ENCODE measurements around the gene RPP25L.
A peak's percentile ranks its signal among the peaks of the same experiment; 100 is the strongest.

The RPP25L gene

GRCh38 chr9:34653151-34654072 is 41.5 kb upstream of the RPP25L start:
- no peak overlapping the region for H3K4me3 ChIP-seq (ENCODE audit: low read length)
- DNase-seq (ENCODE audit: low read depth): no peak
- TF ChIP-seq, protein P1, sequence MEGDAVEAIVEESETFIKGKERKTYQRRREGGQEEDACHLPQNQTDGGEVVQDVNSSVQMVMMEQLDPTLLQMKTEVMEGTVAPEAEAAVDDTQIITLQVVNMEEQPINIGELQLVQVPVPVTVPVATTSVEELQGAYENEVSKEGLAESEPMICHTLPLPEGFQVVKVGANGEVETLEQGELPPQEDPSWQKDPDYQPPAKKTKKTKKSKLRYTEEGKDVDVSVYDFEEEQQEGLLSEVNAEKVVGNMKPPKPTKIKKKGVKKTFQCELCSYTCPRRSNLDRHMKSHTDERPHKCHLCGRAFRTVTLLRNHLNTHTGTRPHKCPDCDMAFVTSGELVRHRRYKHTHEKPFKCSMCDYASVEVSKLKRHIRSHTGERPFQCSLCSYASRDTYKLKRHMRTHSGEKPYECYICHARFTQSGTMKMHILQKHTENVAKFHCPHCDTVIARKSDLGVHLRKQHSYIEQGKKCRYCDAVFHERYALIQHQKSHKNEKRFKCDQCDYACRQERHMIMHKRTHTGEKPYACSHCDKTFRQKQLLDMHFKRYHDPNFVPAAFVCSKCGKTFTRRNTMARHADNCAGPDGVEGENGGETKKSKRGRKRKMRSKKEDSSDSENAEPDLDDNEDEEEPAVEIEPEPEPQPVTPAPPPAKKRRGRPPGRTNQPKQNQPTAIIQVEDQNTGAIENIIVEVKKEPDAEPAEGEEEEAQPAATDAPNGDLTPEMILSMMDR (IDR thresholded peaks at IDR 0.05; ENCODE audit: insufficient read depth, low read depth, low read length, missing control alignments): no peak

DNA sequence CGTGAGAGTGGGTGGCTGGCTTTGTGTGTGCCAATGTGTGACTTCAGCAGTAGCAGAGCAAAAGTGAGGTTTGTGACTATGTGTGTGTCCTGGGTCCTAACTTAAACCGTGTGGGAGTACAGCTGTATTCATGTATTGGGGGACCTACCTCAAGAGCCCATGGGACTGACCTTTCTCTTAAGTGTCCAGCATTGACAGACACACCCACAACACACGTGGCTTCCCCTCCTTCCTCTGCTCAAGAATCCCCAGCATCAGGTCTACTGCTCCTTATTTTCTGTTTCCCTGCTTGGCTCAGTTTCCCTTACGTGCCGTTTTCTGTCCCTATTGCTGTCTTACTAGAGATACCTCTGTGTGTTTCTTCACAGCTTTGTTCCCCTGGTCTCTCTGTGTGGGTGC is 40.7 kb upstream of the RPP25L start:
- H3K4me3 ChIP-seq (ENCODE audit: low read length): no peak overlapping the region
- DNase-seq (ENCODE audit: low read depth): no peak
- TF ChIP-seq, protein P1 (IDR thresholded peaks at IDR 0.05; ENCODE audit: insufficient read depth, low read depth, low read length, missing control alignments): no peak

GRCh38 chr9:34651876-34652601 is 40.1 kb upstream of the RPP25L start, which contains the start of gene IL11RA:
Gene IL11RA, plus strand, starts transcription at chr9:34652185. Its CDS starts 3,033 bp downstream, at chr9:34655218.
- TF ChIP-seq, protein P1 (IDR thresholded peaks at IDR 0.05; ENCODE audit: insufficient read depth, low read depth, low read length, missing control alignments): no peak
- peak within 1 kb of the TSS; percentile 3 for H3K4me3 ChIP-seq (ENCODE audit: low read length)
- peak; percentile 85 for DNase-seq (ENCODE audit: low read depth)

DNA sequence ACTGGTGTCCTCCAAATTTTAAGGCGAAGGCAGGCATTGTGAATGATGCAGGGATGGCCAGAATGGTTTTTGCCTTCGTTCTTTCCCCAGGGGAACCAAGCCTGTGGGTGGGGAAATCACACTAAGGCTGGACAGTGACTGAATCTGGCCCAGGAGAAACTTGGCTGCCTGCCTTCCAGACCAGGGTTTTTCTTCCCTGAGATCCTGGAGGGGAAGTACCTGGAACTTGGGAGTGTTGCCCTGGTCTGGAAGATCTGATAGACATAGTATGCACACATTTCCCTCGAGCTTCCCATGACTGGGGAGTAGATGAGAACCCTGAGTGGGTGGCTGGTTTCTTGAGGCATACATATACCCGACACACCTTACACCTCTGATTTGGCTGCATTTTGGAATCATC is 39.4 kb upstream of the RPP25L start:
- no peak for DNase-seq (ENCODE audit: low read depth)
- H3K4me3 ChIP-seq (ENCODE audit: low read length): no peak overlapping the region
- TF ChIP-seq, protein P1 (IDR thresholded peaks at IDR 0.05; ENCODE audit: insufficient read depth, low read depth, low read length, missing control alignments): no peak

DNA sequence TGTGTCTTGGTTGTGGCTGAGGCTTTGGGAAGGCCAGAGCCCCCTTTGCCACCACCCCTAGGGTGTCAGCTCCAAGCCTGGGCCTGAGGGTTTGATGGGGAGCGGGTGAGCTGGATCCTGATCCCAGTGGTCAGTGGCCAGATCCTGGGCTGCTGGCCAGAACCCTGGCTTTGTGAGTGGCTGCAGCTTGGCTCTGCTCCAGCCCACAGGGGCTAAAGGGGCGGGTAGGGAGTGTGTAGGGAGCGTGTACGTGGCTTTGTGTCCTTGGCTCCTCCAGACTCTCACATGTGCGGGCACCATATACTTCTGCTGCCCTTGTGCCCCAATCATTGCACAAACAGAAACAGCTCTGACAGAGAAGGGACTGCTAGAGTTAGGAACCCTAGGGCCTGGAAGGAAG is 38.9 kb upstream of the RPP25L start:
- no peak for DNase-seq (ENCODE audit: low read depth)
- TF ChIP-seq, protein P1 (IDR thresholded peaks at IDR 0.05; ENCODE audit: insufficient read depth, low read depth, low read length, missing control alignments): no peak
- H3K4me3 ChIP-seq (ENCODE audit: low read length): no peak overlapping the region

- TF ChIP-seq, protein P1 (IDR thresholded peaks at IDR 0.05; ENCODE audit: insufficient read depth, low read depth, low read length, missing control alignments): no peak
- H3K4me3 ChIP-seq (ENCODE audit: low read length): no peak overlapping the region
- no peak for DNase-seq (ENCODE audit: low read depth)
These were observed 36.8 kb upstream of the RPP25L start for GRCh38 chr9:34648673-34649072.
